Liver (tissue), 9 donors: ENCODE measurements around the gene TBC1D5. TPM values are rescaled to one million over a fixed set of nuclear protein-coding genes. Genes with fewer than 3 reads are reported as not detected.

Experiments used
- DNase-seq: peaks from one replicate; pipeline ENCODE4 v3.0.0-alpha.2; 2017; ENCODE audit warnings: low spot score
- H3K27ac ChIP-seq, 2 donors: one replicate each; pipeline ENCODE4 v1.7.0; 2013; ENCODE audit warnings: inconsistent platforms in 2 of 2, low read length in 2 of 2, control low read depth in 1 of 2, low read depth in 1 of 2, mild to moderate bottlenecking in 1 of 2
- H3K27me3 ChIP-seq, 4 donors: one replicate each; pipeline versions ENCODE4 v1.6.1 to v1.7.0; 2013; ENCODE audit warnings: low read length in 3 of 4, inconsistent platforms in 1 of 4, mild to moderate bottlenecking in 1 of 4, moderate library complexity in 1 of 4; ENCODE audit not compliant: control insufficient read depth in 4 of 4, insufficient read depth in 4 of 4
- H3K36me3 ChIP-seq, 4 donors: one replicate each; pipeline versions ENCODE4 v1.6.1 to v1.7.0; 2013; ENCODE audit warnings: low read length in 3 of 4, mild to moderate bottlenecking in 3 of 4, low read depth in 1 of 4, moderate library complexity in 1 of 4; ENCODE audit not compliant: control insufficient read depth in 4 of 4, insufficient read depth in 3 of 4
- H3K4me1 ChIP-seq, 4 donors: one replicate each; pipeline versions ENCODE4 v1.6.1 to v1.7.0; 2013; ENCODE audit warnings: low read length in 3 of 4, mild to moderate bottlenecking in 3 of 4, moderate library complexity in 1 of 4; ENCODE audit not compliant: control insufficient read depth in 4 of 4, insufficient read depth in 4 of 4
- H3K4me3 ChIP-seq, 3 donors: one replicate each; pipeline versions ENCODE4 v1.6.1 to v1.7.0; 2013; ENCODE audit warnings: low read length in 3 of 3, control low read depth in 1 of 3, low read depth in 1 of 3, mild to moderate bottlenecking in 1 of 3
- H3K9ac ChIP-seq, 2 donors: one replicate each; pipeline ENCODE4 v1.7.0; 2013; ENCODE audit warnings: low read length in 2 of 2, mild to moderate bottlenecking in 2 of 2, moderate library complexity in 2 of 2, control low read depth in 1 of 2, low read depth in 1 of 2
- H3K9me3 ChIP-seq, 4 donors: one replicate each; pipeline versions ENCODE4 v1.6.1 to v1.7.0; 2013; ENCODE audit warnings: low read length in 3 of 4; ENCODE audit not compliant: control insufficient read depth in 4 of 4
- FOXA1 ChIP-seq: IDR thresholded peaks from 2 replicates; pipeline ENCODE4 v1.6.1; 2016; ENCODE audit warnings: antibody characterized with exemption
- GABPA ChIP-seq, 2 donors: IDR thresholded peaks in 1 of 2; conservative IDR thresholded peaks in 1 of 2; 2 replicates each; pipeline ENCODE4 v1.6.1; 2016; ENCODE audit warnings: antibody characterized with exemption in 2 of 2, mild to moderate bottlenecking in 1 of 2, moderate library complexity in 1 of 2
- HNF4A ChIP-seq, 2 donors: conservative IDR thresholded peaks; 2 replicates each; pipeline ENCODE4 v1.6.1; 2016; ENCODE audit warnings: antibody characterized with exemption in 2 of 2, mild to moderate bottlenecking in 2 of 2
- JUND ChIP-seq, 2 donors: IDR thresholded peaks; 2 replicates each; pipeline ENCODE4 v1.6.1; 2016; ENCODE audit warnings: antibody characterized with exemption in 2 of 2
- NR2F2 ChIP-seq: IDR thresholded peaks from 2 replicates; pipeline ENCODE4 v1.6.1; 2016; ENCODE audit warnings: antibody characterized with exemption
- RAD21 ChIP-seq, 2 donors: IDR thresholded peaks; 2 replicates each; pipeline ENCODE4 v1.6.1; 2016; ENCODE audit warnings: antibody characterized with exemption in 2 of 2, mild to moderate bottlenecking in 2 of 2
- SP1 ChIP-seq: IDR thresholded peaks from 2 replicates; pipeline ENCODE4 v1.6.1; 2018; ENCODE audit warnings: antibody characterized with exemption, mild to moderate bottlenecking
- TAF1 ChIP-seq: conservative IDR thresholded peaks from 2 replicates; pipeline ENCODE4 v1.6.1; 2016; ENCODE audit warnings: antibody characterized with exemption, mild to moderate bottlenecking
- YY1 ChIP-seq: IDR thresholded peaks from 2 replicates; pipeline ENCODE4 v1.6.1; 2016; ENCODE audit warnings: antibody characterized with exemption, mild to moderate bottlenecking
- WGBS: extraction: QIAGEN DNeasy Blood & Tissue Kit; methylation state at CpG from one replicate; pipeline ENCODE4 v1.1.7; 2013; 5-methylcytosine and 5-hydroxymethylcytosine counted together
- polyA plus RNA-seq, 2 donors: library from polyadenylated mRNA; stranded (reverse) in 1 of 2; unstranded in 1 of 2; fragments of 200-250 nt in 1 of 2; fragments of >200 nt in 1 of 2; fragmentation: Nextera tagmentation in 1 of 2; extraction: Ambion mirVana in 1 of 2; gene quantifications; one replicate each; pipeline versions ENCODE4 v1.2.1 to v1.2.3, GENCODE V29; 2013 to 2015
- total RNA-seq, 2 donors: library from RNA; depleted of rRNA; stranded (reverse); fragments of >200 nt; gene quantifications; one replicate each; pipeline ENCODE4 v1.2.3, GENCODE V29; 2014
- TF ChIP-seq, protein P1 (sequence below): IDR thresholded peaks from 2 replicates; pipeline ENCODE4 v1.6.1; 2016; ENCODE audit warnings: antibody characterized with exemption
- TF ChIP-seq, protein P2 (sequence below): fragments of 150-350 bp; IDR thresholded peaks from 2 replicates; pipeline ENCODE4 v1.5.1; 2017; ENCODE audit warnings: improper control_type of control experiment, low read depth, low read length; ENCODE audit not compliant: missing input control
- TF ChIP-seq, protein P3 (sequence below): IDR thresholded peaks from 2 replicates; pipeline ENCODE4 v1.6.1; 2016; ENCODE audit warnings: antibody characterized with exemption
- TF ChIP-seq, protein P4 (sequence below): IDR thresholded peaks from 2 replicates; pipeline ENCODE4 v1.6.1; 2016; ENCODE audit warnings: antibody characterized with exemption, mild to moderate bottlenecking
- donor health status: healthy.
- donor health status: healthy.
- donor health status: healthy.
- donor health status: healthy.
- donor health status: healthy.

TBC1D5 gene
- total and polyA plus RNA-seq, 4 donors: 9.1 to 45.6 (median 25.6) TPM

DNA sequence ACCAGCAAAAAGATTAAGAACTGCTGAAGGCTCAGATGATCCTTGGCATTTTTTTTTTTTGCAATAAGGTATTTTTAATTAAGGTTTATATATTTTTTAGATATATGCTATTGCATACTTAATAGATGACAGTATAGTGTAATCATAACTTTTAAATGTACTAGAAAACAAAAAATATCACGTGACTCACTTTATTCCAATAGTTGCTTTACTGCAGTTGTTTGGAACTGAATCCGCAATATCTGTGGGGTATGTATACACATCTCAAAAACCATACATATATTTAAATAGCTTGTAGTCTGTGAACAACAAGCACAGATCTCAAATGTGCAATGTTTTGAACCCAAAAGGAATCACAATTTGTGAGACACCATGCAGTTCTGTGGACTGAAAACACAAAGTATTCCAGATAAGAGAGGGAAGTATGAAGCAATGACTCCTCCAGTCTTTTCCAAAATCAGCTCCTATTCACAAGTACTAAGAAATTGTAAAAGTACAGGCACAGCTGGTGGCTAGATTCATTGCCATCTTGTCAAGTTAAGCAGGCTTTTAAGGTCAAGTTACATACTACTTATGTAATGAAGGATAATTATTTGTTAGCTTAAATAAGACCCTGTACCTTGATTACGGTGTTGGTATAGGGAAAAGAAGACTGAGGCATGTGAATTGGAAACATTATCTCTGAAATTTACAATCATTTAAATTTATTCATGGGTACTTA lies 331.1 kb downstream of the TBC1D5 start:
- TF ChIP-seq NR2F2: no peak
- TF ChIP-seq, protein P1, sequence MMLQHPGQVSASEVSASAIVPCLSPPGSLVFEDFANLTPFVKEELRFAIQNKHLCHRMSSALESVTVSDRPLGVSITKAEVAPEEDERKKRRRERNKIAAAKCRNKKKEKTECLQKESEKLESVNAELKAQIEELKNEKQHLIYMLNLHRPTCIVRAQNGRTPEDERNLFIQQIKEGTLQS: no peak
- no peak for TF ChIP-seq GABPA (IDR thresholded peaks at IDR 0.05 in 1 of 2, conservative IDR thresholded peaks at IDR 0.05 in 1 of 2)
- TF ChIP-seq FOXA1: no peak
- TF ChIP-seq RAD21 (IDR thresholded peaks at IDR 0.05): no peak
- no peak for TF ChIP-seq YY1
- TF ChIP-seq, protein P2, sequence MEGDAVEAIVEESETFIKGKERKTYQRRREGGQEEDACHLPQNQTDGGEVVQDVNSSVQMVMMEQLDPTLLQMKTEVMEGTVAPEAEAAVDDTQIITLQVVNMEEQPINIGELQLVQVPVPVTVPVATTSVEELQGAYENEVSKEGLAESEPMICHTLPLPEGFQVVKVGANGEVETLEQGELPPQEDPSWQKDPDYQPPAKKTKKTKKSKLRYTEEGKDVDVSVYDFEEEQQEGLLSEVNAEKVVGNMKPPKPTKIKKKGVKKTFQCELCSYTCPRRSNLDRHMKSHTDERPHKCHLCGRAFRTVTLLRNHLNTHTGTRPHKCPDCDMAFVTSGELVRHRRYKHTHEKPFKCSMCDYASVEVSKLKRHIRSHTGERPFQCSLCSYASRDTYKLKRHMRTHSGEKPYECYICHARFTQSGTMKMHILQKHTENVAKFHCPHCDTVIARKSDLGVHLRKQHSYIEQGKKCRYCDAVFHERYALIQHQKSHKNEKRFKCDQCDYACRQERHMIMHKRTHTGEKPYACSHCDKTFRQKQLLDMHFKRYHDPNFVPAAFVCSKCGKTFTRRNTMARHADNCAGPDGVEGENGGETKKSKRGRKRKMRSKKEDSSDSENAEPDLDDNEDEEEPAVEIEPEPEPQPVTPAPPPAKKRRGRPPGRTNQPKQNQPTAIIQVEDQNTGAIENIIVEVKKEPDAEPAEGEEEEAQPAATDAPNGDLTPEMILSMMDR: no peak
- TF ChIP-seq, protein P3, sequence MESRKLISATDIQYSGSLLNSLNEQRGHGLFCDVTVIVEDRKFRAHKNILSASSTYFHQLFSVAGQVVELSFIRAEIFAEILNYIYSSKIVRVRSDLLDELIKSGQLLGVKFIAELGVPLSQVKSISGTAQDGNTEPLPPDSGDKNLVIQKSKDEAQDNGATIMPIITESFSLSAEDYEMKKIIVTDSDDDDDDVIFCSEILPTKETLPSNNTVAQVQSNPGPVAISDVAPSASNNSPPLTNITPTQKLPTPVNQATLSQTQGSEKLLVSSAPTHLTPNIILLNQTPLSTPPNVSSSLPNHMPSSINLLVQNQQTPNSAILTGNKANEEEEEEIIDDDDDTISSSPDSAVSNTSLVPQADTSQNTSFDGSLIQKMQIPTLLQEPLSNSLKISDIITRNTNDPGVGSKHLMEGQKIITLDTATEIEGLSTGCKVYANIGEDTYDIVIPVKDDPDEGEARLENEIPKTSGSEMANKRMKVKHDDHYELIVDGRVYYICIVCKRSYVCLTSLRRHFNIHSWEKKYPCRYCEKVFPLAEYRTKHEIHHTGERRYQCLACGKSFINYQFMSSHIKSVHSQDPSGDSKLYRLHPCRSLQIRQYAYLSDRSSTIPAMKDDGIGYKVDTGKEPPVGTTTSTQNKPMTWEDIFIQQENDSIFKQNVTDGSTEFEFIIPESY: no peak
- TF ChIP-seq HNF4A (conservative IDR thresholded peaks at IDR 0.05): no peak
- TF ChIP-seq, protein P4, sequence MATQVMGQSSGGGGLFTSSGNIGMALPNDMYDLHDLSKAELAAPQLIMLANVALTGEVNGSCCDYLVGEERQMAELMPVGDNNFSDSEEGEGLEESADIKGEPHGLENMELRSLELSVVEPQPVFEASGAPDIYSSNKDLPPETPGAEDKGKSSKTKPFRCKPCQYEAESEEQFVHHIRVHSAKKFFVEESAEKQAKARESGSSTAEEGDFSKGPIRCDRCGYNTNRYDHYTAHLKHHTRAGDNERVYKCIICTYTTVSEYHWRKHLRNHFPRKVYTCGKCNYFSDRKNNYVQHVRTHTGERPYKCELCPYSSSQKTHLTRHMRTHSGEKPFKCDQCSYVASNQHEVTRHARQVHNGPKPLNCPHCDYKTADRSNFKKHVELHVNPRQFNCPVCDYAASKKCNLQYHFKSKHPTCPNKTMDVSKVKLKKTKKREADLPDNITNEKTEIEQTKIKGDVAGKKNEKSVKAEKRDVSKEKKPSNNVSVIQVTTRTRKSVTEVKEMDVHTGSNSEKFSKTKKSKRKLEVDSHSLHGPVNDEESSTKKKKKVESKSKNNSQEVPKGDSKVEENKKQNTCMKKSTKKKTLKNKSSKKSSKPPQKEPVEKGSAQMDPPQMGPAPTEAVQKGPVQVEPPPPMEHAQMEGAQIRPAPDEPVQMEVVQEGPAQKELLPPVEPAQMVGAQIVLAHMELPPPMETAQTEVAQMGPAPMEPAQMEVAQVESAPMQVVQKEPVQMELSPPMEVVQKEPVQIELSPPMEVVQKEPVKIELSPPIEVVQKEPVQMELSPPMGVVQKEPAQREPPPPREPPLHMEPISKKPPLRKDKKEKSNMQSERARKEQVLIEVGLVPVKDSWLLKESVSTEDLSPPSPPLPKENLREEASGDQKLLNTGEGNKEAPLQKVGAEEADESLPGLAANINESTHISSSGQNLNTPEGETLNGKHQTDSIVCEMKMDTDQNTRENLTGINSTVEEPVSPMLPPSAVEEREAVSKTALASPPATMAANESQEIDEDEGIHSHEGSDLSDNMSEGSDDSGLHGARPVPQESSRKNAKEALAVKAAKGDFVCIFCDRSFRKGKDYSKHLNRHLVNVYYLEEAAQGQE: no peak
- no peak for TF ChIP-seq TAF1
- TF ChIP-seq JUND (IDR thresholded peaks at IDR 0.05): no peak
- no peaks in the 10 kb centered on the region for H3K4me1 ChIP-seq
- H3K4me3 ChIP-seq: no peak overlapping the region
- H3K27me3 ChIP-seq: no peaks in the 10 kb centered on the region
- no peaks in the 10 kb centered on the region for H3K36me3 ChIP-seq
- no peak overlapping the region for H3K9ac ChIP-seq
- WGBS: 95% methylated on average over 3 of the region's 3 CpGs
- no peaks in the 10 kb centered on the region for H3K9me3 ChIP-seq
- no peak for DNase-seq
- H3K27ac ChIP-seq: no peak overlapping the region

DNA sequence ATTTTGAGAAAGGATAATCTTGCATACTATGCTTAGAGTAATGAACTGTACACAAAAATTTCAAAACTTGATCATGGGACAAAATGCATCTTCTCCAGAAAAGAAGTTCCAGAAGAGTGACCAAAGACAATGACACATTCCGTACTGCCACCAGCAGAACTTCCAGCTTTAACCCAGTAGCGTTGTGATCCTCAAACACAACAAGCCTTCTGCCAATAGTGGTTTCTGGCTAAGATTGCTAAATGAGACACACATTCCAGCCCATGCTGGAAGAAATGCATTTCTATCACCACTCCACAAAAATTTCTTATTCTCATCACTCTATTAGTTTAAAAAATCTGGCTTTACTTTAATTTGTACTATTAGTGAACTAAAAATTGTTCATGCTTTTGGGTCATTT lies 334.9 kb downstream of the TBC1D5 start:
- Histone ChIP-seq H3K4me1 (no peaks in the 10 kb centered on the region), H3K9me3 (no peaks in the 10 kb centered on the region), H3K27me3 (no peaks in the 10 kb centered on the region), H3K36me3 (no peaks in the 10 kb centered on the region), H3K9ac (no peak overlapping the region), H3K4me3 (no peak overlapping the region), H3K27ac (no peak overlapping the region)
- DNase-seq: no peak
- TF ChIP-seq SP1 (no peak), YY1 (no peak), RAD21 (IDR thresholded peaks at IDR 0.05) (no peak)
- TF ChIP-seq, protein P4: no peak
- 81% methylated on average over 2 of the region's 2 CpGs for WGBS
